HEK293 (cell line): ENCODE results near the gene PHF23.

Source experiments
- EGR2 ChIP-seq: fragments of 450-650 bp; formaldehyde crosslinking; IDR thresholded peaks from 2 replicates; pipeline ENCODE4 v1.5.1; 2016; ENCODE audit warnings: low read depth, missing biosample characterization, missing genetic modification characterization
- KLF16 ChIP-seq: fragments of 450-650 bp; formaldehyde crosslinking; IDR thresholded peaks from 2 replicates; pipeline ENCODE4 v1.5.1; 2017; ENCODE audit warnings: missing biosample characterization, missing genetic modification characterization
- SALL2 ChIP-seq: fragments of 450-650 bp; formaldehyde crosslinking; IDR thresholded peaks from 2 replicates; pipeline ENCODE4 v1.5.0; 2017; ENCODE audit warnings: missing biosample characterization, mild to moderate bottlenecking, missing genetic modification characterization, borderline replicate concordance
- SP2 ChIP-seq: fragments of 450-650 bp; formaldehyde crosslinking; IDR thresholded peaks from 2 replicates; pipeline ENCODE4 v1.5.1; 2016; ENCODE audit warnings: missing biosample characterization, missing genetic modification characterization
- ZBTB48 ChIP-seq: fragments of 450-650 bp; formaldehyde crosslinking; IDR thresholded peaks from 2 replicates; pipeline ENCODE4 v1.5.1; 2016; ENCODE audit warnings: missing biosample characterization, missing genetic modification characterization
- ZFHX2 ChIP-seq: fragments of 450-650 bp; formaldehyde crosslinking; conservative IDR thresholded peaks from 2 replicates; pipeline ENCODE4 v1.5.1; 2016; ENCODE audit warnings: missing biosample characterization, missing genetic modification characterization
- ZFP37 ChIP-seq: fragments of 450-650 bp; formaldehyde crosslinking; IDR thresholded peaks from 2 replicates; pipeline ENCODE4 v1.5.1; 2016; ENCODE audit warnings: missing biosample characterization, missing genetic modification characterization
- ZNF112 ChIP-seq: fragments of 450-650 bp; formaldehyde crosslinking; IDR thresholded peaks from 2 replicates; pipeline ENCODE4 v1.5.0; 2017; ENCODE audit warnings: missing biosample characterization, missing genetic modification characterization
- ZNF157 ChIP-seq: fragments of 450-650 bp; formaldehyde crosslinking; IDR thresholded peaks from 2 replicates; pipeline ENCODE4 v1.5.1; 2016; ENCODE audit warnings: missing biosample characterization, missing genetic modification characterization
- ZNF214 ChIP-seq: fragments of 450-650 bp; formaldehyde crosslinking; IDR thresholded peaks from 2 replicates; pipeline ENCODE4 v1.5.1; 2017; ENCODE audit warnings: missing biosample characterization, mild to moderate bottlenecking, missing genetic modification characterization, borderline replicate concordance
- ZNF23 ChIP-seq: fragments of 450-650 bp; formaldehyde crosslinking; IDR thresholded peaks from 2 replicates; pipeline ENCODE4 v1.5.1; 2016; ENCODE audit warnings: missing biosample characterization, missing genetic modification characterization, borderline replicate concordance
- ZNF311 ChIP-seq: fragments of 450-650 bp; formaldehyde crosslinking; IDR thresholded peaks from 2 replicates; pipeline ENCODE4 v1.5.1; 2017; ENCODE audit warnings: missing biosample characterization, missing genetic modification characterization, borderline replicate concordance
- ZNF394 ChIP-seq: fragments of 450-650 bp; formaldehyde crosslinking; IDR thresholded peaks from 2 replicates; pipeline ENCODE4 v1.5.1; 2016; ENCODE audit warnings: missing biosample characterization, missing genetic modification characterization, mild to moderate bottlenecking, moderate library complexity, borderline replicate concordance
- ZNF600 ChIP-seq: fragments of 450-650 bp; formaldehyde crosslinking; IDR thresholded peaks from 2 replicates; pipeline ENCODE4 v1.5.1; 2016; ENCODE audit warnings: missing biosample characterization, missing genetic modification characterization
- ZNF664 ChIP-seq: fragments of 450-650 bp; formaldehyde crosslinking; IDR thresholded peaks from 2 replicates; pipeline ENCODE4 v1.5.1; 2016; ENCODE audit warnings: missing biosample characterization, missing genetic modification characterization
- ZNF843 ChIP-seq: fragments of 450-650 bp; formaldehyde crosslinking; IDR thresholded peaks from 2 replicates; pipeline ENCODE4 v1.5.1; 2016; ENCODE audit warnings: missing biosample characterization, missing genetic modification characterization
- TF ChIP-seq, protein P1 (sequence below): IDR thresholded peaks from 2 replicates; pipeline ENCODE4 v1.6.1; 2011; ENCODE audit warnings: mild to moderate bottlenecking, low read depth, low read length, borderline replicate concordance
- TF ChIP-seq, protein P2 (sequence below): fragments of 450-650 bp; formaldehyde crosslinking; IDR thresholded peaks from 2 replicates; pipeline ENCODE4 v1.5.1; 2016; ENCODE audit warnings: missing biosample characterization, missing genetic modification characterization
- TF ChIP-seq, protein P3 (sequence below): fragments of 450-650 bp; formaldehyde crosslinking; IDR thresholded peaks from 2 replicates; pipeline ENCODE4 v1.5.1; 2016; ENCODE audit warnings: missing biosample characterization, missing genetic modification characterization
- TF ChIP-seq, protein P4 (sequence below): fragments of 450-650 bp; formaldehyde crosslinking; IDR thresholded peaks from 2 replicates; pipeline ENCODE4 v1.5.1; 2016; ENCODE audit warnings: missing biosample characterization, missing genetic modification characterization
- TF ChIP-seq, protein P5 (sequence below): fragments of 450-650 bp; formaldehyde crosslinking; IDR thresholded peaks from 2 replicates; pipeline ENCODE4 v1.5.1; 2017; ENCODE audit warnings: missing biosample characterization, missing genetic modification characterization
- TF ChIP-seq, protein P6 (sequence below): fragments of 450-650 bp; formaldehyde crosslinking; IDR thresholded peaks from 2 replicates; pipeline ENCODE4 v1.5.1; 2016; ENCODE audit warnings: missing biosample characterization, missing genetic modification characterization
- TF ChIP-seq, protein P7 (sequence below): fragments of 450-650 bp; formaldehyde crosslinking; IDR thresholded peaks from 2 replicates; pipeline ENCODE4 v1.5.1; 2016; ENCODE audit warnings: missing biosample characterization, missing genetic modification characterization

PHF23 gene

DNA sequence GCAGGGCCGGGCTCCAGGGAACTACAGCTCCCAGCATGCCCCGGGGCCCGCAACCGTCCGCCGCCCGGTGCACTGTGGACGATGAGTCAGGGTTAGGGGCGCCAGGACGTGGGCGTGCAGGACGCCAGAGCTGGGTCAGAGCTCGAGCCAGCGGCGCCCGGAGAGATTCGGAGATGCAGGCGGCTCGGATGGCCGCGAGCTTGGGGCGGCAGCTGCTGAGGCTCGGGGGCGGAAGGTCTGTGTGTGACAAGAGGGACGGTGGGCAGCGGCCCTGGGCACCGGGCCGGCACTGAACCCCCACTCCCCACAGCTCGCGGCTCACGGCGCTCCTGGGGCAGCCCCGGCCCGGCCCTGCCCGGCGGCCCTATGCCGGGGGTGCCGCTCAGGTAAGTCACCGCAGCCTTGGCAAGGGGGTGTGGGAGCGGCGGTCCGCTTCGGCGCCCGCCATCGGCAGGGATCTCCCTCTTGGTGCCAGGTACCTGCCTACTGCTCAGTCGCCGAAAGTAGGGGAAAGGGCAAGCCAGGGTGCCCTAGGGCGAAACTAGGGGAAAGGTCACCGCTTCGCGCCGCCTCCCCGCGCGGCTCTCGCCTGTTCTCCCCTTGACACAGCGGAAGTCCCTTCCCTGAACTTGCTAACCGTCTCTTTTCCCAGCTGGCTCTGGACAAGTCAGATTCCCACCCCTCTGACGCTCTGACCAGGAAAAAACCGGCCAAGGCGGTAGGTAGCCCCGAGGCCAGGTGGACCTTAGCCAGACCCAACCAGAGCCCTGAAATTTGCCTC, 19.3 kb downstream of the PHF23 start, which contains the start of the genes ACADVL and DLG4 (continued):
- TF ChIP-seq, protein P1, sequence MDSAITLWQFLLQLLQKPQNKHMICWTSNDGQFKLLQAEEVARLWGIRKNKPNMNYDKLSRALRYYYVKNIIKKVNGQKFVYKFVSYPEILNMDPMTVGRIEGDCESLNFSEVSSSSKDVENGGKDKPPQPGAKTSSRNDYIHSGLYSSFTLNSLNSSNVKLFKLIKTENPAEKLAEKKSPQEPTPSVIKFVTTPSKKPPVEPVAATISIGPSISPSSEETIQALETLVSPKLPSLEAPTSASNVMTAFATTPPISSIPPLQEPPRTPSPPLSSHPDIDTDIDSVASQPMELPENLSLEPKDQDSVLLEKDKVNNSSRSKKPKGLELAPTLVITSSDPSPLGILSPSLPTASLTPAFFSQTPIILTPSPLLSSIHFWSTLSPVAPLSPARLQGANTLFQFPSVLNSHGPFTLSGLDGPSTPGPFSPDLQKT: no peak
- TF ChIP-seq, protein P2, sequence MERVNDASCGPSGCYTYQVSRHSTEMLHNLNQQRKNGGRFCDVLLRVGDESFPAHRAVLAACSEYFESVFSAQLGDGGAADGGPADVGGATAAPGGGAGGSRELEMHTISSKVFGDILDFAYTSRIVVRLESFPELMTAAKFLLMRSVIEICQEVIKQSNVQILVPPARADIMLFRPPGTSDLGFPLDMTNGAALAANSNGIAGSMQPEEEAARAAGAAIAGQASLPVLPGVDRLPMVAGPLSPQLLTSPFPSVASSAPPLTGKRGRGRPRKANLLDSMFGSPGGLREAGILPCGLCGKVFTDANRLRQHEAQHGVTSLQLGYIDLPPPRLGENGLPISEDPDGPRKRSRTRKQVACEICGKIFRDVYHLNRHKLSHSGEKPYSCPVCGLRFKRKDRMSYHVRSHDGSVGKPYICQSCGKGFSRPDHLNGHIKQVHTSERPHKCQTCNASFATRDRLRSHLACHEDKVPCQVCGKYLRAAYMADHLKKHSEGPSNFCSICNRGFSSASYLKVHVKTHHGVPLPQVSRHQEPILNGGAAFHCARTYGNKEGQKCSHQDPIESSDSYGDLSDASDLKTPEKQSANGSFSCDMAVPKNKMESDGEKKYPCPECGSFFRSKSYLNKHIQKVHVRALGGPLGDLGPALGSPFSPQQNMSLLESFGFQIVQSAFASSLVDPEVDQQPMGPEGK (tag by site-specific recombination): peak; percentile 27
- TF ChIP-seq ZNF23 (no peak), ZNF112 (no peak), ZNF843 (tag by site-specific recombination) (peak; percentile 55; the same call in 1 of the 2 replicates), SALL2 (tag by site-specific recombination) (no peak), EGR2 (tag by site-specific recombination) (peak; percentile 82), ZBTB48 (tag by site-specific recombination) (peak; percentile 90), ZNF664 (tag by site-specific recombination) (no peak), ZNF311 (tag by site-specific recombination) (no peak), ZFHX2 (peak; percentile 91), ZNF157 (tag by site-specific recombination) (no peak), KLF16 (tag by site-specific recombination) (peak; percentile 78), ZNF214 (tag by site-specific recombination) (no peak), ZNF394 (tag by site-specific recombination) (peak; percentile 35; the same call in 1 of the 2 replicates), ZNF600 (peak; percentile 79), SP2 (0 out of 2 replicates have a peak, but pooled peaks have one; percentile 2), ZFP37 (tag by site-specific recombination) (peak; percentile 64; the same call in 1 of the 2 replicates)
- TF ChIP-seq, protein P3, sequence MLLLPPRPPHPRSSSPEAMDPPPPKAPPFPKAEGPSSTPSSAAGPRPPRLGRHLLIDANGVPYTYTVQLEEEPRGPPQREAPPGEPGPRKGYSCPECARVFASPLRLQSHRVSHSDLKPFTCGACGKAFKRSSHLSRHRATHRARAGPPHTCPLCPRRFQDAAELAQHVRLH: peak; percentile 90
- TF ChIP-seq, protein P4, sequence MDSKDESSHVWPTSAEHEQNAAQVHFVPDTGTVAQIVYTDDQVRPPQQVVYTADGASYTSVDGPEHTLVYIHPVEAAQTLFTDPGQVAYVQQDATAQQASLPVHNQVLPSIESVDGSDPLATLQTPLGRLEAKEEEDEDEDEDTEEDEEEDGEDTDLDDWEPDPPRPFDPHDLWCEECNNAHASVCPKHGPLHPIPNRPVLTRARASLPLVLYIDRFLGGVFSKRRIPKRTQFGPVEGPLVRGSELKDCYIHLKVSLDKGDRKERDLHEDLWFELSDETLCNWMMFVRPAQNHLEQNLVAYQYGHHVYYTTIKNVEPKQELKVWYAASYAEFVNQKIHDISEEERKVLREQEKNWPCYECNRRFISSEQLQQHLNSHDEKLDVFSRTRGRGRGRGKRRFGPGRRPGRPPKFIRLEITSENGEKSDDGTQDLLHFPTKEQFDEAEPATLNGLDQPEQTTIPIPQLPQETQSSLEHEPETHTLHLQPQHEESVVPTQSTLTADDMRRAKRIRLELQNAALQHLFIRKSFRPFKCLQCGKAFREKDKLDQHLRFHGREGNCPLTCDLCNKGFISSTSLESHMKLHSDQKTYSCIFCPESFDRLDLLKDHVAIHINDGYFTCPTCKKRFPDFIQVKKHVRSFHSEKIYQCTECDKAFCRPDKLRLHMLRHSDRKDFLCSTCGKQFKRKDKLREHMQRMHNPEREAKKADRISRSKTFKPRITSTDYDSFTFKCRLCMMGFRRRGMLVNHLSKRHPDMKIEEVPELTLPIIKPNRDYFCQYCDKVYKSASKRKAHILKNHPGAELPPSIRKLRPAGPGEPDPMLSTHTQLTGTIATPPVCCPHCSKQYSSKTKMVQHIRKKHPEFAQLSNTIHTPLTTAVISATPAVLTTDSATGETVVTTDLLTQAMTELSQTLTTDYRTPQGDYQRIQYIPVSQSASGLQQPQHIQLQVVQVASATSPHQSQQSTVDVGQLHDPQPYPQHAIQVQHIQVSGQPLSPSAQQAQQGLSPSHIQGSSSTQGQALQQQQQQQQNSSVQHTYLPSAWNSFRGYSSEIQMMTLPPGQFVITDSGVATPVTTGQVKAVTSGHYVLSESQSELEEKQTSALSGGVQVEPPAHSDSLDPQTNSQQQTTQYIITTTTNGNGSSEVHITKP (tag by site-specific recombination): peak; percentile 63
- TF ChIP-seq, protein P5, sequence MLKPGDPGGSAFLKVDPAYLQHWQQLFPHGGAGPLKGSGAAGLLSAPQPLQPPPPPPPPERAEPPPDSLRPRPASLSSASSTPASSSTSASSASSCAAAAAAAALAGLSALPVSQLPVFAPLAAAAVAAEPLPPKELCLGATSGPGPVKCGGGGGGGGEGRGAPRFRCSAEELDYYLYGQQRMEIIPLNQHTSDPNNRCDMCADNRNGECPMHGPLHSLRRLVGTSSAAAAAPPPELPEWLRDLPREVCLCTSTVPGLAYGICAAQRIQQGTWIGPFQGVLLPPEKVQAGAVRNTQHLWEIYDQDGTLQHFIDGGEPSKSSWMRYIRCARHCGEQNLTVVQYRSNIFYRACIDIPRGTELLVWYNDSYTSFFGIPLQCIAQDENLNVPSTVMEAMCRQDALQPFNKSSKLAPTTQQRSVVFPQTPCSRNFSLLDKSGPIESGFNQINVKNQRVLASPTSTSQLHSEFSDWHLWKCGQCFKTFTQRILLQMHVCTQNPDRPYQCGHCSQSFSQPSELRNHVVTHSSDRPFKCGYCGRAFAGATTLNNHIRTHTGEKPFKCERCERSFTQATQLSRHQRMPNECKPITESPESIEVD (tag by site-specific recombination): no peak
- TF ChIP-seq, protein P6, sequence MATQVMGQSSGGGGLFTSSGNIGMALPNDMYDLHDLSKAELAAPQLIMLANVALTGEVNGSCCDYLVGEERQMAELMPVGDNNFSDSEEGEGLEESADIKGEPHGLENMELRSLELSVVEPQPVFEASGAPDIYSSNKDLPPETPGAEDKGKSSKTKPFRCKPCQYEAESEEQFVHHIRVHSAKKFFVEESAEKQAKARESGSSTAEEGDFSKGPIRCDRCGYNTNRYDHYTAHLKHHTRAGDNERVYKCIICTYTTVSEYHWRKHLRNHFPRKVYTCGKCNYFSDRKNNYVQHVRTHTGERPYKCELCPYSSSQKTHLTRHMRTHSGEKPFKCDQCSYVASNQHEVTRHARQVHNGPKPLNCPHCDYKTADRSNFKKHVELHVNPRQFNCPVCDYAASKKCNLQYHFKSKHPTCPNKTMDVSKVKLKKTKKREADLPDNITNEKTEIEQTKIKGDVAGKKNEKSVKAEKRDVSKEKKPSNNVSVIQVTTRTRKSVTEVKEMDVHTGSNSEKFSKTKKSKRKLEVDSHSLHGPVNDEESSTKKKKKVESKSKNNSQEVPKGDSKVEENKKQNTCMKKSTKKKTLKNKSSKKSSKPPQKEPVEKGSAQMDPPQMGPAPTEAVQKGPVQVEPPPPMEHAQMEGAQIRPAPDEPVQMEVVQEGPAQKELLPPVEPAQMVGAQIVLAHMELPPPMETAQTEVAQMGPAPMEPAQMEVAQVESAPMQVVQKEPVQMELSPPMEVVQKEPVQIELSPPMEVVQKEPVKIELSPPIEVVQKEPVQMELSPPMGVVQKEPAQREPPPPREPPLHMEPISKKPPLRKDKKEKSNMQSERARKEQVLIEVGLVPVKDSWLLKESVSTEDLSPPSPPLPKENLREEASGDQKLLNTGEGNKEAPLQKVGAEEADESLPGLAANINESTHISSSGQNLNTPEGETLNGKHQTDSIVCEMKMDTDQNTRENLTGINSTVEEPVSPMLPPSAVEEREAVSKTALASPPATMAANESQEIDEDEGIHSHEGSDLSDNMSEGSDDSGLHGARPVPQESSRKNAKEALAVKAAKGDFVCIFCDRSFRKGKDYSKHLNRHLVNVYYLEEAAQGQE (tag by site-specific recombination): peak; percentile 20; the same call in 1 of the 2 replicates
- TF ChIP-seq, protein P7, sequence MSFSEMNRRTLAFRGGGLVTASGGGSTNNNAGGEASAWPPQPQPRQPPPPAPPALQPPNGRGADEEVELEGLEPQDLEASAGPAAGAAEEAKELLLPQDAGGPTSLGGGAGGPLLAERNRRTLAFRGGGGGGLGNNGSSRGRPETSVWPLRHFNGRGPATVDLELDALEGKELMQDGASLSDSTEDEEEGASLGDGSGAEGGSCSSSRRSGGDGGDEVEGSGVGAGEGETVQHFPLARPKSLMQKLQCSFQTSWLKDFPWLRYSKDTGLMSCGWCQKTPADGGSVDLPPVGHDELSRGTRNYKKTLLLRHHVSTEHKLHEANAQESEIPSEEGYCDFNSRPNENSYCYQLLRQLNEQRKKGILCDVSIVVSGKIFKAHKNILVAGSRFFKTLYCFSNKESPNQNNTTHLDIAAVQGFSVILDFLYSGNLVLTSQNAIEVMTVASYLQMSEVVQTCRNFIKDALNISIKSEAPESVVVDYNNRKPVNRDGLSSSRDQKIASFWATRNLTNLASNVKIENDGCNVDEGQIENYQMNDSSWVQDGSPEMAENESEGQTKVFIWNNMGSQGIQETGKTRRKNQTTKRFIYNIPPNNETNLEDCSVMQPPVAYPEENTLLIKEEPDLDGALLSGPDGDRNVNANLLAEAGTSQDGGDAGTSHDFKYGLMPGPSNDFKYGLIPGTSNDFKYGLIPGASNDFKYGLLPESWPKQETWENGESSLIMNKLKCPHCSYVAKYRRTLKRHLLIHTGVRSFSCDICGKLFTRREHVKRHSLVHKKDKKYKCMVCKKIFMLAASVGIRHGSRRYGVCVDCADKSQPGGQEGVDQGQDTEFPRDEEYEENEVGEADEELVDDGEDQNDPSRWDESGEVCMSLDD (tag by site-specific recombination): peak; percentile 93
